ENCODE results near the gene PPIL4. TPM values are rescaled to one million over a fixed set of nuclear protein-coding genes. Genes with fewer than 3 reads are reported as not detected.

The PPIL4 gene
- total and polyA plus RNA-seq, 11 donors, result 10.9 to 22.9 (median 16.0) TPM

- no peaks in the 10 kb centered on the region for H3K36me3 ChIP-seq
- H3K27ac ChIP-seq, result no peak overlapping the region
- H3K27me3 ChIP-seq, result no peaks in the 10 kb centered on the region
- H3K4me1 ChIP-seq, result peaks cover 0 to 3% (median 0%) of the 10 kb centered on the region in 12 donors
- no peak for DNase-seq
- 90 to 95% (median 94%) methylated on average over 4 of the region's 4 CpGs for WGBS, 4 donors
- ATAC-seq, result no peak
- TF ChIP-seq POLR2A (IDR thresholded peaks at IDR 0.05), result no peak
- TF ChIP-seq, protein P1, sequence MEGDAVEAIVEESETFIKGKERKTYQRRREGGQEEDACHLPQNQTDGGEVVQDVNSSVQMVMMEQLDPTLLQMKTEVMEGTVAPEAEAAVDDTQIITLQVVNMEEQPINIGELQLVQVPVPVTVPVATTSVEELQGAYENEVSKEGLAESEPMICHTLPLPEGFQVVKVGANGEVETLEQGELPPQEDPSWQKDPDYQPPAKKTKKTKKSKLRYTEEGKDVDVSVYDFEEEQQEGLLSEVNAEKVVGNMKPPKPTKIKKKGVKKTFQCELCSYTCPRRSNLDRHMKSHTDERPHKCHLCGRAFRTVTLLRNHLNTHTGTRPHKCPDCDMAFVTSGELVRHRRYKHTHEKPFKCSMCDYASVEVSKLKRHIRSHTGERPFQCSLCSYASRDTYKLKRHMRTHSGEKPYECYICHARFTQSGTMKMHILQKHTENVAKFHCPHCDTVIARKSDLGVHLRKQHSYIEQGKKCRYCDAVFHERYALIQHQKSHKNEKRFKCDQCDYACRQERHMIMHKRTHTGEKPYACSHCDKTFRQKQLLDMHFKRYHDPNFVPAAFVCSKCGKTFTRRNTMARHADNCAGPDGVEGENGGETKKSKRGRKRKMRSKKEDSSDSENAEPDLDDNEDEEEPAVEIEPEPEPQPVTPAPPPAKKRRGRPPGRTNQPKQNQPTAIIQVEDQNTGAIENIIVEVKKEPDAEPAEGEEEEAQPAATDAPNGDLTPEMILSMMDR (IDR thresholded peaks at IDR 0.05), result no peak
- no peak overlapping the region for H3K4me3 ChIP-seq
- intact Hi-C loops (cut with DNase I), result no loop called here
- no peaks in the 10 kb centered on the region for H3K9me3 ChIP-seq
These were observed 53.0 kb downstream of the PPIL4 start for GRCh38 chr6:149492798-149493343.

- WGBS, 4 donors, result 91 to 97% (median 94%) methylated on average over 4 of the region's 4 CpGs
- Histone ChIP-seq H3K4me3 (no peak overlapping the region), H3K9me3 (no peaks in the 10 kb centered on the region), H3K27ac (no peak overlapping the region), H3K36me3 (no peaks in the 10 kb centered on the region), H3K4me1 (peaks cover 0 to 16% (median 7%) of the 10 kb centered on the region in 12 donors), H3K27me3 (no peaks in the 10 kb centered on the region)
- DNase-seq (no peak), ATAC-seq (no peak)
- intact Hi-C loops (cut with DNase I), result no loop called here
- TF ChIP-seq POLR2A (IDR thresholded peaks at IDR 0.05), result no peak
- TF ChIP-seq, protein P1 (IDR thresholded peaks at IDR 0.05), result no peak
These were observed 55.9 kb downstream of the PPIL4 start for GRCh38 chr6:149489967-149490366.

GRCh38 chr6:149488815-149489214, 57.0 kb downstream of the PPIL4 start:
- no peaks in the 10 kb centered on the region for H3K36me3 ChIP-seq
- 54 to 88% (median 60%) methylated on average over 3 of the region's 3 CpGs for WGBS, 4 donors
- intact Hi-C loops (cut with DNase I), result no loop called here
- TF ChIP-seq POLR2A (IDR thresholded peaks at IDR 0.05), result no peak
- TF ChIP-seq, protein P1 (IDR thresholded peaks at IDR 0.05), result no peak
- ATAC-seq, result no peak
- H3K4me3 ChIP-seq, result no peak overlapping the region
- H3K27ac ChIP-seq, result no peak overlapping the region
- H3K9me3 ChIP-seq, result no peaks in the 10 kb centered on the region
- H3K27me3 ChIP-seq, result no peaks in the 10 kb centered on the region
- no peak for DNase-seq
- H3K4me1 ChIP-seq, result peaks cover 0 to 24% (median 15%) of the 10 kb centered on the region in 12 donors

GRCh38 chr6:149487316-149487715, 58.5 kb downstream of the PPIL4 start:
- Histone ChIP-seq H3K4me1 (peaks cover 0 to 39% (median 21%) of the 10 kb centered on the region in 12 donors), H3K27me3 (no peaks in the 10 kb centered on the region), H3K36me3 (no peaks in the 10 kb centered on the region), H3K4me3 (no peak overlapping the region), H3K9me3 (no peaks in the 10 kb centered on the region), H3K27ac (no peak overlapping the region)
- TF ChIP-seq POLR2A (IDR thresholded peaks at IDR 0.05), result no peak
- TF ChIP-seq, protein P1 (IDR thresholded peaks at IDR 0.05), result no peak
- WGBS, 4 donors, result 93 to 95% (median 94%) methylated on average over 4 of the region's 4 CpGs
- intact Hi-C loops (cut with DNase I), result no loop called here
- DNase-seq (no peak), ATAC-seq (no peak)

All from heart left ventricle (tissue), 16 donors.